HCT116 (cell line): ENCODE measurements around the gene FSTL4. TPM values are rescaled to one million over a fixed set of nuclear protein-coding genes. Genes with fewer than 3 reads are reported as not detected.

Experiments used
- ATAC-seq: fragments of 200-7000 bp; cut with Tn5 transposase; 2 replicates; pipeline ENCODE4 v1.9.1; 2020; ENCODE audit warnings: mild to moderate bottlenecking, moderate library complexity
- BruUV-seq: library from RNA; stranded (reverse); fragments of 400-500 nt; replicated peaks from 2 replicates; lab custom pipeline; 2021; lab: Mats Ljungman, UMichigan
- CTCF ChIA-PET: fragments of 300-600 bp; sonication (Branson Sonifier 250); formaldehyde crosslinking; loops from one replicate; lab custom pipeline; 2021; ENCODE audit warnings: antibody characterized with exemption; lab: Charles Lee
- POLR2A ChIA-PET: fragments of 300-600, 350-600 bp; sonication (Branson Sonifier 250); formaldehyde crosslinking; loops from one replicate; lab custom pipeline; 2021; ENCODE audit warnings: antibody characterized with exemption; lab: Charles Lee
- RAD21 ChIA-PET, 2 experiments: fragments of 300-600 bp; sonication (Branson Sonifier 250); formaldehyde crosslinking; loops; one replicate each; lab custom pipeline; 2023; ENCODE audit warnings: low total read pairs in 2 of 2; ENCODE audit not compliant: uncharacterized antibody in 2 of 2, unreplicated experiment in 2 of 2, low non-redundant PET in 1 of 2; lab: Charles Lee
- DNase-seq: peaks from one replicate; pipeline ENCODE4 v3.0.0-alpha.2; 2010; ENCODE audit warnings: low read depth, low spot score
- H2AFZ ChIP-seq: fragments of 200-600 bp; shearing (Covaris generic), sonication (generic); 2 replicates; pipeline ENCODE4 v1.6.1; 2017; ENCODE audit warnings: low read depth, mixed run types, mixed read lengths, antibody characterized with exemption, low read length; ENCODE audit not compliant: poor library complexity, severe bottlenecking
- H3K27ac ChIP-seq: 2 replicates; pipeline ENCODE4 v1.5.1; 2012; ENCODE audit warnings: low read depth, low read length
- H3K27me3 ChIP-seq: fragments of 200-600 bp; sonication (generic); 2 replicates; pipeline ENCODE4 v1.6.1; 2016; ENCODE audit warnings: mixed run types, low read length, mixed read lengths; ENCODE audit not compliant: insufficient read depth
- H3K36me3 ChIP-seq, 2 experiments: fragments of 200-500 bp in 1 of 2; fragments of 200-600 bp in 1 of 2; sonication (Bioruptor generic) in 1 of 2; sonication (generic) in 1 of 2; 2 replicates each; pipeline versions ENCODE4 v1.5.1 to v1.6.1; 2014 to 2016; ENCODE audit warnings: low read length in 2 of 2, inconsistent platforms in 1 of 2, mixed read lengths in 1 of 2, mixed run types in 1 of 2; ENCODE audit not compliant: insufficient read depth in 2 of 2, control insufficient read depth in 1 of 2
- H3K4me1 ChIP-seq, 2 experiments: fragments of 200-600 bp in 1 of 2; sonication (generic) in 1 of 2; 2 replicates each; pipeline versions ENCODE4 v1.5.1 to v1.6.1; 2012 to 2017; ENCODE audit warnings: low read length in 2 of 2, inconsistent platforms in 1 of 2, mild to moderate bottlenecking in 1 of 2, mixed read lengths in 1 of 2, mixed run types in 1 of 2, moderate library complexity in 1 of 2; ENCODE audit not compliant: insufficient read depth in 2 of 2, control insufficient read depth in 1 of 2
- H3K4me2 ChIP-seq: fragments of 200-600 bp; sonication (generic); 2 replicates; pipeline ENCODE4 v1.6.1; 2017; ENCODE audit warnings: mixed run types, low read length, mixed read lengths
- H3K4me3 ChIP-seq, 2 experiments: fragments of 200-600 bp in 1 of 2; sonication (generic) in 1 of 2; replicated peaks in 1 of 2; 2 replicates each; pipeline ENCODE4 v1.5.1; 2011 to 2016; ENCODE audit warnings: low read length in 2 of 2, control low read depth in 1 of 2, low read depth in 1 of 2, mild to moderate bottlenecking in 1 of 2, mixed read lengths in 1 of 2, mixed run types in 1 of 2
- H3K79me2 ChIP-seq: fragments of 200-600 bp; sonication (generic); 2 replicates; pipeline ENCODE4 v1.6.1; 2017; ENCODE audit warnings: mild to moderate bottlenecking, mixed run types, low read length, moderate library complexity, mixed read lengths; ENCODE audit not compliant: insufficient read depth
- H3K9ac ChIP-seq: fragments of 200-600 bp; sonication (generic); 2 replicates; pipeline ENCODE4 v1.6.1; 2016; ENCODE audit warnings: low read length, mixed read lengths
- H3K9me2 ChIP-seq: fragments of 200-600 bp; sonication (generic), shearing (Covaris generic); 2 replicates; pipeline ENCODE4 v1.6.1; 2017; ENCODE audit warnings: mixed run types, mild to moderate bottlenecking, moderate library complexity; ENCODE audit not compliant: insufficient read depth
- H3K9me3 ChIP-seq, 2 experiments: fragments of 200-500 bp in 1 of 2; fragments of 200-600 bp in 1 of 2; sonication (Bioruptor generic) in 1 of 2; sonication (generic) in 1 of 2; 2 replicates each; pipeline ENCODE4 v1.6.1; 2014 to 2017; ENCODE audit warnings: low read length in 2 of 2, mixed read lengths in 2 of 2, inconsistent platforms in 1 of 2, low read depth in 1 of 2, mild to moderate bottlenecking in 1 of 2, mixed run types in 1 of 2, moderate library complexity in 1 of 2; ENCODE audit not compliant: control insufficient read depth in 1 of 2, insufficient read depth in 1 of 2
- H4K20me1 ChIP-seq: fragments of 200-600 bp; sonication (generic), shearing (Covaris generic); 2 replicates; pipeline ENCODE4 v1.6.1; 2017; ENCODE audit warnings: mixed run types, mild to moderate bottlenecking, moderate library complexity; ENCODE audit not compliant: insufficient read depth
- CBX3 ChIP-seq: IDR thresholded peaks from 2 replicates; pipeline ENCODE4 v1.6.1; 2012; ENCODE audit warnings: low read depth
- EGR1 ChIP-seq: IDR thresholded peaks from 2 replicates; pipeline ENCODE4 v1.6.1; 2012; ENCODE audit warnings: low read depth
- EZH2phosphoT487 ChIP-seq: fragments of 200-600 bp; IDR thresholded peaks from 2 replicates; pipeline ENCODE4 v1.6.1; 2018; ENCODE audit warnings: antibody characterized with exemption, borderline replicate concordance
- FOSL1 ChIP-seq: IDR thresholded peaks from 2 replicates; pipeline ENCODE4 v1.6.1; 2012; ENCODE audit warnings: low read depth
- JUND ChIP-seq: IDR thresholded peaks from 2 replicates; pipeline ENCODE4 v1.6.1; 2012
- POLR2AphosphoS5 ChIP-seq: IDR thresholded peaks from 2 replicates; pipeline ENCODE4 v1.6.1; 2011; ENCODE audit warnings: mild to moderate bottlenecking, low read depth, low read length, moderate library complexity
- SIN3A ChIP-seq: IDR thresholded peaks from 2 replicates; pipeline ENCODE4 v1.6.1; 2012; ENCODE audit warnings: low read depth
- SP1 ChIP-seq: IDR thresholded peaks from 2 replicates; pipeline ENCODE4 v1.6.1; 2012; ENCODE audit warnings: low read depth
- ZBTB33 ChIP-seq: IDR thresholded peaks from 2 replicates; pipeline ENCODE4 v1.6.1; 2011; ENCODE audit warnings: mild to moderate bottlenecking, low read length, moderate library complexity; ENCODE audit not compliant: insufficient replicate concordance; ENCODE audit errors: extremely low read depth
- ZNF274 ChIP-seq: fragments of 200-500 bp; sonication (Bioruptor generic); IDR thresholded peaks from 2 replicates; pipeline ENCODE4 v1.6.1; 2014; ENCODE audit warnings: mild to moderate bottlenecking, low read depth, low read length, inconsistent platforms
- intact Hi-C: fragments of 100-400 bp; cut with micrococcal nuclease; formaldehyde crosslinking; loops from 2 replicates; pipeline ENCODE4 v1.10.0; 2022
- total RNA-seq: library from RNA; stranded (reverse); gene quantifications from one replicate; pipeline ENCODE4 v1.2.1, GENCODE V29; 2021; ENCODE audit not compliant: unreplicated experiment
- TF ChIP-seq, protein P1 (sequence below): IDR thresholded peaks from 2 replicates; pipeline ENCODE4 v1.6.1; 2012

FSTL4 gene
- total RNA-seq, 1 experiment from 2014 or later, result 0.37 TPM

- Histone ChIP-seq H3K27me3 (peaks cover 22% of the 10 kb centered on the region), H2AFZ (no peak overlapping the region), H4K20me1 (no peaks in the 10 kb centered on the region), H3K9ac (no peak overlapping the region), H3K9me3 (no peaks in the 10 kb centered on the region), H3K36me3 (no peaks in the 10 kb centered on the region), H3K4me3 (no peak overlapping the region), H3K4me2 (no peak overlapping the region), H3K27ac (no peak overlapping the region), H3K79me2 (no peaks in the 10 kb centered on the region), H3K9me2 (no peaks in the 10 kb centered on the region), H3K4me1 (no peaks in the 10 kb centered on the region)
- intact Hi-C loops, result no loop called here
- RAD21 ChIA-PET, result no interaction called here
- ATAC-seq (no peak), DNase-seq (no peak)
- TF ChIP-seq EGR1 (no peak), EZH2phosphoT487 (no peak), ZNF274 (no peak), FOSL1 (no peak), POLR2AphosphoS5 (no peak)
- CTCF ChIA-PET, result interaction anchor here (1.3 kb wide), 1 partner anchor 33 kb away, joined by 3 read pairs; no protein-coding TSS in a partner anchor
- POLR2A ChIA-PET, result no interaction called here
- no TSS peak for BruUV-seq
Observed at GRCh38 chr5:133390416-133391353, 221.7 kb downstream of the FSTL4 start.

- DNase-seq, result no peak
- no peaks in the 10 kb centered on the region for H3K36me3 ChIP-seq
- no peak overlapping the region for H2AFZ ChIP-seq
- no peak overlapping the region for H3K27ac ChIP-seq
- POLR2A ChIA-PET, result no interaction called here
- BruUV-seq, result no TSS peak
- no peaks in the 10 kb centered on the region for H3K9me3 ChIP-seq
- no peak overlapping the region for H3K9ac ChIP-seq
- no peaks in the 10 kb centered on the region for H3K9me2 ChIP-seq
- RAD21 ChIA-PET, result no interaction called here
- H3K4me1 ChIP-seq, result no peaks in the 10 kb centered on the region
- intact Hi-C loops, result no loop called here
- TF ChIP-seq CBX3 (no peak), EZH2phosphoT487 (no peak), SIN3A (no peak), JUND (no peak), SP1 (no peak), ZBTB33 (no peak), EGR1 (no peak), POLR2AphosphoS5 (no peak)
- TF ChIP-seq, protein P1, sequence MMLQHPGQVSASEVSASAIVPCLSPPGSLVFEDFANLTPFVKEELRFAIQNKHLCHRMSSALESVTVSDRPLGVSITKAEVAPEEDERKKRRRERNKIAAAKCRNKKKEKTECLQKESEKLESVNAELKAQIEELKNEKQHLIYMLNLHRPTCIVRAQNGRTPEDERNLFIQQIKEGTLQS, result no peak
- CTCF ChIA-PET, result interaction anchor here (1.3 kb wide), 1 partner anchor 34 kb away, joined by 3 read pairs; no protein-coding TSS in a partner anchor
- no peaks in the 10 kb centered on the region for H4K20me1 ChIP-seq
- no peak overlapping the region for H3K4me3 ChIP-seq
- ATAC-seq, result no peak
- H3K79me2 ChIP-seq, result no peaks in the 10 kb centered on the region
- H3K27me3 ChIP-seq, result peaks cover 22% of the 10 kb centered on the region
- no peak overlapping the region for H3K4me2 ChIP-seq
Observed at GRCh38 chr5:133389066-133389590, 223.2 kb downstream of the FSTL4 start.
